GM23338 (cell line): ENCODE data around the gene MYO3B. TPM values are rescaled to one million over a fixed set of nuclear protein-coding genes. Genes with fewer than 3 reads are reported as not detected.

ENCODE experiments used
- ATAC-seq: fragments of 200-7000 bp; cut with Tn5 transposase; 3 replicates; pipeline ENCODE4 v1.9.1; 2020
- DNase-seq: peaks from one replicate; pipeline ENCODE4 v3.0.0-alpha.2; 2015; ENCODE audit warnings: low spot score
- H2AFZ ChIP-seq: fragments of 200-600 bp; sonication (generic); 2 replicates; pipeline ENCODE4 v1.8.0; 2016; ENCODE audit warnings: antibody characterized with exemption, mild to moderate bottlenecking, moderate library complexity
- H3F3A ChIP-seq: fragments of 200-600 bp; sonication (generic); replicated peaks from 2 replicates; pipeline ENCODE4 v1.8.0; 2017; ENCODE audit warnings: antibody characterized with exemption, mixed run types, low read depth
- H3K27ac ChIP-seq: fragments of 200-600 bp; sonication (generic); 2 replicates; pipeline ENCODE4 v1.6.1; 2016; ENCODE audit warnings: low read depth
- H3K27me3 ChIP-seq: fragments of 200-600 bp; sonication (generic); 2 replicates; pipeline ENCODE4 v1.8.0; 2016; ENCODE audit warnings: mild to moderate bottlenecking, mixed run types, moderate library complexity; ENCODE audit not compliant: insufficient read depth
- H3K36me3 ChIP-seq: fragments of 200-600 bp; sonication (generic); 2 replicates; pipeline ENCODE4 v1.8.0; 2016; ENCODE audit warnings: mild to moderate bottlenecking; ENCODE audit not compliant: insufficient read depth
- H3K4me1 ChIP-seq: fragments of 200-600 bp; sonication (generic); 2 replicates; pipeline ENCODE4 v1.8.0; 2016; ENCODE audit warnings: mild to moderate bottlenecking, moderate library complexity; ENCODE audit not compliant: insufficient read depth
- H3K4me2 ChIP-seq: fragments of 200-600 bp; sonication (generic); 2 replicates; pipeline ENCODE4 v1.7.1; 2017; ENCODE audit warnings: mixed run types
- H3K4me3 ChIP-seq: fragments of 200-600 bp; sonication (generic); 2 replicates; pipeline ENCODE4 v1.6.1; 2016; ENCODE audit warnings: mixed run types
- H3K79me2 ChIP-seq: fragments of 200-600 bp; sonication (generic); replicated peaks from 2 replicates; pipeline ENCODE4 v1.8.0; 2017; ENCODE audit warnings: mild to moderate bottlenecking; ENCODE audit not compliant: insufficient read depth
- H3K9me2 ChIP-seq: fragments of 200-600 bp; sonication (generic); 2 replicates; pipeline ENCODE4 v1.8.0; 2017; ENCODE audit not compliant: insufficient read depth
- H4K20me1 ChIP-seq: fragments of 200-600 bp; sonication (generic); replicated peaks from 2 replicates; pipeline ENCODE4 v1.8.0; 2017; ENCODE audit warnings: mild to moderate bottlenecking; ENCODE audit not compliant: insufficient read depth
- H3K27ac Mint-ChIP-seq: 2 replicates; pipeline ENCODE4 v1.8.0; 2020; ENCODE audit warnings: inconsistent platforms, mild to moderate bottlenecking, moderate library complexity, mixed read lengths
- H3K27me3 Mint-ChIP-seq: 3 replicates; pipeline ENCODE4 v1.8.0; 2022; ENCODE audit warnings: low read depth, mild to moderate bottlenecking, moderate library complexity, mixed read lengths, inconsistent platforms; ENCODE audit not compliant: insufficient read depth, poor library complexity
- H3K36me3 Mint-ChIP-seq: 3 replicates; pipeline ENCODE4 v1.8.0; 2021; ENCODE audit warnings: low read depth, mild to moderate bottlenecking, inconsistent platforms, moderate library complexity, mixed read lengths
- H3K4me1 Mint-ChIP-seq: 3 replicates; pipeline ENCODE4 v1.8.0; 2020; ENCODE audit warnings: mild to moderate bottlenecking, inconsistent platforms, mixed read lengths
- H3K4me3 Mint-ChIP-seq: 3 replicates; pipeline ENCODE4 v1.8.0; 2021; ENCODE audit warnings: moderate library complexity, mild to moderate bottlenecking, inconsistent platforms, mixed read lengths
- H3K9me3 Mint-ChIP-seq: 3 replicates; pipeline ENCODE4 v1.8.0; 2020; ENCODE audit warnings: moderate library complexity, mild to moderate bottlenecking, inconsistent platforms, mixed read lengths
- CREB1 ChIP-seq: fragments of 250-450 bp; sonication (Bioruptor Pico); IDR thresholded peaks from 2 replicates; pipeline ENCODE4 v1.5.0; 2020; ENCODE audit warnings: low read depth, mild to moderate bottlenecking, moderate library complexity
- CTCF ChIP-seq, 2 experiments: fragments of 200-600 bp in 1 of 2; sonication (generic) in 1 of 2; conservative IDR thresholded peaks; 2 replicates each; pipeline versions ENCODE4 v1.5.1 to v1.6.1; 2016 to 2017; ENCODE audit warnings: antibody characterized with exemption in 2 of 2, low read depth in 2 of 2, mild to moderate bottlenecking in 2 of 2, moderate library complexity in 1 of 2
- ETS1 ChIP-seq: IDR thresholded peaks from 2 replicates; pipeline ENCODE4 v1.6.1; 2016; ENCODE audit warnings: antibody characterized with exemption
- EZH2 ChIP-seq: fragments of 200-600 bp; sonication (generic); IDR thresholded peaks from one replicate; pipeline ENCODE4 v1.8.0; 2017; ENCODE audit warnings: antibody characterized with exemption, mild to moderate bottlenecking, low read depth; ENCODE audit not compliant: unreplicated experiment
- EZH2phosphoT487 ChIP-seq: fragments of 200-600 bp; sonication (generic); IDR thresholded peaks from one replicate; pipeline ENCODE4 v1.8.1; 2018; ENCODE audit warnings: antibody characterized with exemption; ENCODE audit not compliant: unreplicated experiment
- JUNB ChIP-seq: IDR thresholded peaks from one replicate; pipeline ENCODE4 v1.6.1; 2016; ENCODE audit warnings: antibody characterized with exemption; ENCODE audit not compliant: unreplicated experiment
- NANOG ChIP-seq: IDR thresholded peaks from 2 replicates; pipeline ENCODE4 v1.6.1; 2016; ENCODE audit warnings: antibody characterized with exemption, borderline replicate concordance
- POLR2AphosphoS5 ChIP-seq: IDR thresholded peaks from 2 replicates; pipeline ENCODE4 v1.6.1; 2016; ENCODE audit warnings: antibody characterized with exemption, low read depth
- REST ChIP-seq: IDR thresholded peaks from one replicate; pipeline ENCODE4 v1.6.1; 2018; ENCODE audit warnings: antibody characterized with exemption; ENCODE audit not compliant: unreplicated experiment
- STAT1 ChIP-seq: IDR thresholded peaks from one replicate; pipeline ENCODE4 v1.6.1; 2016; ENCODE audit warnings: antibody characterized with exemption; ENCODE audit not compliant: unreplicated experiment
- ZNF114 ChIP-seq: fragments of 250-450 bp; sonication (Bioruptor Pico); IDR thresholded peaks from 2 replicates; pipeline ENCODE4 v1.5.0; 2020; ENCODE audit warnings: mild to moderate bottlenecking, moderate library complexity
- ZNF331 ChIP-seq: fragments of 250-450 bp; sonication (Bioruptor Pico); IDR thresholded peaks from 2 replicates; pipeline ENCODE4 v1.5.0; 2020; ENCODE audit warnings: low read depth, mild to moderate bottlenecking, moderate library complexity
- polyA plus RNA-seq: library from polyadenylated mRNA; unstranded; fragments of >200 nt; fragmentation: Nextera tagmentation; extraction: Ambion mirVana; gene quantifications from 2 replicates; pipeline ENCODE4 v1.2.1, GENCODE V29; 2016
- total RNA-seq: library from RNA; depleted of rRNA; stranded (reverse); fragments of >200 nt; shearing (Covaris generic); gene quantifications from 2 replicates; pipeline ENCODE4 v1.2.3, GENCODE V29; 2014
- TF ChIP-seq, protein P1 (sequence below): fragments of 250-450 bp; sonication (Bioruptor Pico); IDR thresholded peaks from 2 replicates; pipeline ENCODE4 v1.5.0; 2020; ENCODE audit warnings: mild to moderate bottlenecking, moderate library complexity

Gene MYO3B
- total and polyA plus RNA-seq, 2 experiments from 2014 or later = 0.42 TPM; not detected in 1

- H3K36me3 ChIP-seq = no peaks in the 10 kb centered on the region; the same call in 1 of the 2 replicates
- H3K4me3 ChIP-seq = no peak overlapping the region
- 0 out of 3 replicates have a peak, but pooled peaks cover 2% of the 10 kb centered on the region for H3K9me3 Mint-ChIP-seq
- H3K27ac ChIP-seq = no peak overlapping the region
- H3K79me2 ChIP-seq = no peaks in the 10 kb centered on the region
- H3K4me3 Mint-ChIP-seq = no peak overlapping the region
- H3F3A ChIP-seq = no peaks in the 10 kb centered on the region
- no peak overlapping the region for H3K27ac Mint-ChIP-seq
- peaks cover 4% of the 10 kb centered on the region; the same call in 2 of the 3 replicates for H3K4me1 Mint-ChIP-seq
- H2AFZ ChIP-seq = no peak overlapping the region
- H3K36me3 Mint-ChIP-seq = no peaks in the 10 kb centered on the region
- H3K4me2 ChIP-seq = no peak overlapping the region
- TF ChIP-seq JUNB = no peak
- TF ChIP-seq ETS1 = no peak
- no peak for TF ChIP-seq EZH2phosphoT487
- TF ChIP-seq ZNF114 (CRISPR knock-in tag) = no peak
- TF ChIP-seq CTCF (conservative IDR thresholded peaks at IDR 0.05; ENCODE audit: low read depth in 2 of 2) = no peak
- TF ChIP-seq NANOG = no peak
- no peak for TF ChIP-seq STAT1
- TF ChIP-seq POLR2AphosphoS5 = no peak
- no peak for TF ChIP-seq EZH2
- TF ChIP-seq CREB1 (CRISPR knock-in tag) = no peak
- no peak for TF ChIP-seq REST
- TF ChIP-seq, protein P1, sequence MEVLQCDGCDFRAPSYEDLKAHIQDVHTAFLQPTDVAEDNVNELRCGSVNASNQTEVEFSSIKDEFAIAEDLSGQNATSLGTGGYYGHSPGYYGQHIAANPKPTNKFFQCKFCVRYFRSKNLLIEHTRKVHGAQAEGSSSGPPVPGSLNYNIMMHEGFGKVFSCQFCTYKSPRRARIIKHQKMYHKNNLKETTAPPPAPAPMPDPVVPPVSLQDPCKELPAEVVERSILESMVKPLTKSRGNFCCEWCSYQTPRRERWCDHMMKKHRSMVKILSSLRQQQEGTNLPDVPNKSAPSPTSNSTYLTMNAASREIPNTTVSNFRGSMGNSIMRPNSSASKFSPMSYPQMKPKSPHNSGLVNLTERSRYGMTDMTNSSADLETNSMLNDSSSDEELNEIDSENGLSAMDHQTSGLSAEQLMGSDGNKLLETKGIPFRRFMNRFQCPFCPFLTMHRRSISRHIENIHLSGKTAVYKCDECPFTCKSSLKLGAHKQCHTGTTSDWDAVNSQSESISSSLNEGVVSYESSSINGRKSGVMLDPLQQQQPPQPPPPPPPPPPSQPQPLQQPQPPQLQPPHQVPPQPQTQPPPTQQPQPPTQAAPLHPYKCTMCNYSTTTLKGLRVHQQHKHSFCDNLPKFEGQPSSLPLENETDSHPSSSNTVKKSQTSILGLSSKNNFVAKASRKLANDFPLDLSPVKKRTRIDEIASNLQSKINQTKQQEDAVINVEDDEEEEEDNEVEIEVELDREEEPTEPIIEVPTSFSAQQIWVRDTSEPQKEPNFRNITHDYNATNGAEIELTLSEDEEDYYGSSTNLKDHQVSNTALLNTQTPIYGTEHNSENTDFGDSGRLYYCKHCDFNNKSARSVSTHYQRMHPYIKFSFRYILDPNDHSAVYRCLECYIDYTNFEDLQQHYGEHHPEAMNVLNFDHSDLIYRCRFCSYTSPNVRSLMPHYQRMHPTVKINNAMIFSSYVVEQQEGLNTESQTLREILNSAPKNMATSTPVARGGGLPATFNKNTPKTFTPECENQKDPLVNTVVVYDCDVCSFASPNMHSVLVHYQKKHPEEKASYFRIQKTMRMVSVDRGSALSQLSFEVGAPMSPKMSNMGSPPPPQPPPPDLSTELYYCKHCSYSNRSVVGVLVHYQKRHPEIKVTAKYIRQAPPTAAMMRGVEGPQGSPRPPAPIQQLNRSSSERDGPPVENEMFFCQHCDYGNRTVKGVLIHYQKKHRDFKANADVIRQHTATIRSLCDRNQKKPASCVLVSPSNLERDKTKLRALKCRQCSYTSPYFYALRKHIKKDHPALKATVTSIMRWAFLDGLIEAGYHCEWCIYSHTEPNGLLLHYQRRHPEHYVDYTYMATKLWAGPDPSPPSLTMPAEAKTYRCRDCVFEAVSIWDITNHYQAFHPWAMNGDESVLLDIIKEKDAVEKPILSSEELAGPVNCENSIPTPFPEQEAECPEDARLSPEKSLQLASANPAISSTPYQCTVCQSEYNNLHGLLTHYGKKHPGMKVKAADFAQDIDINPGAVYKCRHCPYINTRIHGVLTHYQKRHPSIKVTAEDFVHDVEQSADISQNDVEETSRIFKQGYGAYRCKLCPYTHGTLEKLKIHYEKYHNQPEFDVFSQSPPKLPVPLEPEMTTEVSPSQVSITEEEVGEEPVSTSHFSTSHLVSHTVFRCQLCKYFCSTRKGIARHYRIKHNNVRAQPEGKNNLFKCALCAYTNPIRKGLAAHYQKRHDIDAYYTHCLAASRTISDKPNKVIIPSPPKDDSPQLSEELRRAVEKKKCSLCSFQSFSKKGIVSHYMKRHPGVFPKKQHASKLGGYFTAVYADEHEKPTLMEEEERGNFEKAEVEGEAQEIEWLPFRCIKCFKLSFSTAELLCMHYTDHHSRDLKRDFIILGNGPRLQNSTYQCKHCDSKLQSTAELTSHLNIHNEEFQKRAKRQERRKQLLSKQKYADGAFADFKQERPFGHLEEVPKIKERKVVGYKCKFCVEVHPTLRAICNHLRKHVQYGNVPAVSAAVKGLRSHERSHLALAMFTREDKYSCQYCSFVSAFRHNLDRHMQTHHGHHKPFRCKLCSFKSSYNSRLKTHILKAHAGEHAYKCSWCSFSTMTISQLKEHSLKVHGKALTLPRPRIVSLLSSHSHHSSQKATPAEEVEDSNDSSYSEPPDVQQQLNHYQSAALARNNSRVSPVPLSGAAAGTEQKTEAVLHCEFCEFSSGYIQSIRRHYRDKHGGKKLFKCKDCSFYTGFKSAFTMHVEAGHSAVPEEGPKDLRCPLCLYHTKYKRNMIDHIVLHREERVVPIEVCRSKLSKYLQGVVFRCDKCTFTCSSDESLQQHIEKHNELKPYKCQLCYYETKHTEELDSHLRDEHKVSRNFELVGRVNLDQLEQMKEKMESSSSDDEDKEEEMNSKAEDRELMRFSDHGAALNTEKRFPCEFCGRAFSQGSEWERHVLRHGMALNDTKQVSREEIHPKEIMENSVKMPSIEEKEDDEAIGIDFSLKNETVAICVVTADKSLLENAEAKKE (CRISPR knock-in tag) = no peak
- TF ChIP-seq ZNF331 (CRISPR knock-in tag) = no peak
- H3K4me1 ChIP-seq = no peaks in the 10 kb centered on the region
- no peaks in the 10 kb centered on the region for H3K27me3 Mint-ChIP-seq
- no peak for DNase-seq
- peaks cover 8% of the 10 kb centered on the region; the same call in 1 of the 2 replicates for H3K9me2 ChIP-seq
- no peak for ATAC-seq
- no peaks in the 10 kb centered on the region for H4K20me1 ChIP-seq
- no peaks in the 10 kb centered on the region for H3K27me3 ChIP-seq
Observed at GRCh38 chr2:170264522-170264860, 86.5 kb downstream of the MYO3B start.
